ENCODE data around the gene PRAC2. TPM values are rescaled to one million over a fixed set of nuclear protein-coding genes. Genes with fewer than 3 reads are reported as not detected.

The PRAC2 gene
- total RNA-seq, 1 donor from 2014 or later, result not detected

DNA sequence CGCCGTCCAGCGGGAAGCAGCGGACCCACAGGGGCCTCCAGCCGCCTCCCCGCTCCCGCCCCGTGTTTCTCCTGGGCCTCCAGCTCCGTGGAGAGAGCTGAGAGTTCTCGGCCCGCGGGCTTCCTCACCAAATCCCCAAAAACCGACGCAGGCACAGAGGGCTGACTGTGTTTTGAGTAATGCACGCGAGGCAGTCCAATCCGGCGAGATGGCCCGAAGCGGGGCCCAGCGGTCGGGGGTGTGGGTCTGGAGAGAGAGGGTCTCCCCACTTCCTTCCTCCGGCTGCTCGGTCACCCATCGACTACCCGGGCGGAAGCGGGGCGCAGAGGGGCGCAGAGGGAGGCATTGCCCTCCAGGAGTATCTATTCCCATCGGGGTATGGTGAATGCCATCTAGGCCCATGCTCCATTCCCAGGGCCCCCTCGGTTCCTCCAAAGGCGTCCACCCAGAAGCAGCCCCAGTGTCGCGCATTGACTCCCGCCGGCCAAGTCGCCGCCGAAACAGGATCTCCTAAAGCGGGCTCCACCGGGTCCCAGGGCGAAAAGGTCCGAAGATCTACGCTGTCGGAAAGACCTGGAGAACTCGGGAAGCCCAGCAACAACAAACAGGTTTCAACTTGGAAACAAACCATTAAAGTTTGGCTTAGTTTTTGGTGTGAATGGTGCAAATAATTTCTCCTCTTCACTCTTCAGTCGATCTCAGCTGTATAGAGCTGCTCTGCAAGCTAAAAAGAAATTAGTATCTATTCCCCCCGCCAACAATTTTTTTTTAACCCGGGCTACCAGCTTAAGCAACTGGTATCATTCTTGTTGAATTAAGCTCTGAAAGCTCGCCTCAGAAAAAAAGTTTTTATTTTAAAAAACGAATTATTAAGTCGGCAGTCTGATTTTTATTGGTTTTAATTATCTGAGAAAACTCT lies 24.7 kb downstream of the PRAC2 start:
- no peaks in the 10 kb centered on the region for H3K9me3 Mint-ChIP-seq (ENCODE audit: unreplicated experiment)
- H3K27me3 Mint-ChIP-seq (ENCODE audit: low read depth, unreplicated experiment), result peaks cover 93% of the 10 kb centered on the region
- peaks cover 96% of the 10 kb centered on the region for H3K27me3 ChIP-seq (ENCODE audit: insufficient read depth, low read length)
- no peak overlapping the region for H3K4me3 ChIP-seq (ENCODE audit: insufficient read depth, low read depth, low read length)
- FAIRE-seq (no peak), DNase-seq (ENCODE audit: low read depth) (no peak)
- H3K9me3 ChIP-seq (ENCODE audit: insufficient read depth, low read depth, low read length), result peaks cover 2% of the 10 kb centered on the region
- H4K20me1 ChIP-seq (ENCODE audit: insufficient read depth, low read length), result peaks cover 10% of the 10 kb centered on the region
- H3K4me1 Mint-ChIP-seq (ENCODE audit: low read depth, unreplicated experiment), result no peaks in the 10 kb centered on the region
- no peaks in the 10 kb centered on the region for H3K4me1 ChIP-seq (ENCODE audit: insufficient read depth, low read length)
- no peaks in the 10 kb centered on the region for H3K36me3 ChIP-seq (ENCODE audit: insufficient read depth, low read length)
- no peaks in the 10 kb centered on the region for H3K36me3 Mint-ChIP-seq (ENCODE audit: low read depth, unreplicated experiment)
- TF ChIP-seq, protein P1, sequence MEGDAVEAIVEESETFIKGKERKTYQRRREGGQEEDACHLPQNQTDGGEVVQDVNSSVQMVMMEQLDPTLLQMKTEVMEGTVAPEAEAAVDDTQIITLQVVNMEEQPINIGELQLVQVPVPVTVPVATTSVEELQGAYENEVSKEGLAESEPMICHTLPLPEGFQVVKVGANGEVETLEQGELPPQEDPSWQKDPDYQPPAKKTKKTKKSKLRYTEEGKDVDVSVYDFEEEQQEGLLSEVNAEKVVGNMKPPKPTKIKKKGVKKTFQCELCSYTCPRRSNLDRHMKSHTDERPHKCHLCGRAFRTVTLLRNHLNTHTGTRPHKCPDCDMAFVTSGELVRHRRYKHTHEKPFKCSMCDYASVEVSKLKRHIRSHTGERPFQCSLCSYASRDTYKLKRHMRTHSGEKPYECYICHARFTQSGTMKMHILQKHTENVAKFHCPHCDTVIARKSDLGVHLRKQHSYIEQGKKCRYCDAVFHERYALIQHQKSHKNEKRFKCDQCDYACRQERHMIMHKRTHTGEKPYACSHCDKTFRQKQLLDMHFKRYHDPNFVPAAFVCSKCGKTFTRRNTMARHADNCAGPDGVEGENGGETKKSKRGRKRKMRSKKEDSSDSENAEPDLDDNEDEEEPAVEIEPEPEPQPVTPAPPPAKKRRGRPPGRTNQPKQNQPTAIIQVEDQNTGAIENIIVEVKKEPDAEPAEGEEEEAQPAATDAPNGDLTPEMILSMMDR (IDR thresholded peaks at IDR 0.05; ENCODE audit: insufficient read depth, low read depth, low read length), result no peak
- peak; percentile 92 for TF ChIP-seq EZH2 (IDR thresholded peaks at IDR 0.05; ENCODE audit: insufficient read depth, low read length)
- no peak overlapping the region for H3K27ac ChIP-seq (ENCODE audit: low read depth, low read length)
- no peak overlapping the region for H3K27ac Mint-ChIP-seq (ENCODE audit: unreplicated experiment)
- H3K9ac ChIP-seq (ENCODE audit: low read length), result no peak overlapping the region
- H2AFZ ChIP-seq (ENCODE audit: low read depth, low read length), result no peak overlapping the region
- no peak overlapping the region for H3K4me3 Mint-ChIP-seq (ENCODE audit: unreplicated experiment)
- H3K79me2 ChIP-seq (ENCODE audit: insufficient read depth, low read length), result no peaks in the 10 kb centered on the region
- H3K4me2 ChIP-seq (ENCODE audit: low read length), result no peak overlapping the region

DNA sequence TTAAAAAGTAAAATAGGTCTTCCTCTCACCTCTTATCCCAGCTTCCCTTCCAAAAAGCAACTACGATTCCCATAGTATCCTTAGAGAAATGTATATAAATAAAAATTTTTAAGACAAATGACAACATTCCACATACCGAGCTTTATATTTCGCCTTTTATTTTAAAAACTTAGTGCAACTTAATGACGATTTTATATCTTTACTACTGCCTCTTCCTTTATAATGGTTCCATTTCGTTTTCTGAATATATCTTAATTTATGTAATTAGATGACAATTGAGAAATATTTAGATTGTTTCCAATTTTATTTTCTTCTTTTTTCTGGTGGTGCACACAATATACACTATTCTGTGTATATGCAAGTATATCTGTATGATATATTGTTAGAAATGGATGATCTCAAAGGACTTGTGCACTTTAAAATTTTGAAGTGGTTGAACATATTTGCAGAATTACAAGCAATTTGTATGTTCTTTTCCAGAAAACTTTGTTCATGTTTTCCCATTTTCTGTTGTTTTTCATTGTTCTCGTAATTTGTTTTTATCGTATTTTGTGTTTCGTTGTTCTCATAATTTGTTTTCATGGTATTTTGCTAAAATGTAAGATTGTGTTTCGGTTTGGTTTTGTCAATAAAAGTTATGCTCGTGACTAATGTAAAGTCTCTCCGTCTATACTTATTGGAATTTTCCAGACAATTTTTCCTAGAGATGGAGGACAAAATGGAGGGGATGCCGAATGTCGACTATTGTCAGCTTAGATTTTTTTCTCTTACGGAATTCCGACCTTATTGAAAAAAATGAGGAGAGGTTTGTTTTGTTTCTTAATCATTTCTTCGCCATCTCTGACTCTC lies 26.0 kb downstream of the PRAC2 start:
- Histone ChIP-seq H2AFZ (ENCODE audit: low read depth, low read length) (no peak overlapping the region), H3K79me2 (ENCODE audit: insufficient read depth, low read length) (no peaks in the 10 kb centered on the region), H3K36me3 (ENCODE audit: insufficient read depth, low read length) (no peaks in the 10 kb centered on the region), H3K4me2 (ENCODE audit: low read length) (no peak overlapping the region), H3K9me3 (ENCODE audit: insufficient read depth, low read depth, low read length) (peaks cover 2% of the 10 kb centered on the region), H3K4me1 (ENCODE audit: insufficient read depth, low read length) (peaks cover 4% of the 10 kb centered on the region), H3K9ac (ENCODE audit: low read length) (no peak overlapping the region), H3K27me3 (ENCODE audit: insufficient read depth, low read length) (peaks cover 98% of the 10 kb centered on the region), H4K20me1 (ENCODE audit: insufficient read depth, low read length) (peaks cover 10% of the 10 kb centered on the region), H3K4me3 (ENCODE audit: insufficient read depth, low read depth, low read length) (no peak overlapping the region), H3K27ac (ENCODE audit: low read depth, low read length) (no peak overlapping the region)
- Mint-ChIP-seq H3K36me3 (ENCODE audit: low read depth, unreplicated experiment) (no peaks in the 10 kb centered on the region), H3K27ac (ENCODE audit: unreplicated experiment) (no peak overlapping the region), H3K27me3 (ENCODE audit: low read depth, unreplicated experiment) (peaks cover 94% of the 10 kb centered on the region), H3K9me3 (ENCODE audit: unreplicated experiment) (peaks cover 6% of the 10 kb centered on the region), H3K4me1 (ENCODE audit: low read depth, unreplicated experiment) (peaks cover 3% of the 10 kb centered on the region), H3K4me3 (ENCODE audit: unreplicated experiment) (no peak overlapping the region)
- no peak for DNase-seq (ENCODE audit: low read depth)
- no peak for TF ChIP-seq EZH2 (IDR thresholded peaks at IDR 0.05; ENCODE audit: insufficient read depth, low read length)
- TF ChIP-seq, protein P1 (IDR thresholded peaks at IDR 0.05; ENCODE audit: insufficient read depth, low read depth, low read length), result no peak
- FAIRE-seq, result peak; percentile 55

Measured in astrocyte (in vitro differentiated cells and primary cell).